ENCODE results near the gene TRIM13. TPM values are rescaled to one million over a fixed set of nuclear protein-coding genes. Genes with fewer than 3 reads are reported as not detected.
"Not testable (repeated sequence)": the region's sequence is repeated elsewhere in the genome, so short reads cannot be mapped to it uniquely, and the experiment has no call there.

The TRIM13 gene
- polyA plus RNA-seq, 1 of the 3 experiments (the other 2 are of a cell fraction): 8.3 TPM

DNA sequence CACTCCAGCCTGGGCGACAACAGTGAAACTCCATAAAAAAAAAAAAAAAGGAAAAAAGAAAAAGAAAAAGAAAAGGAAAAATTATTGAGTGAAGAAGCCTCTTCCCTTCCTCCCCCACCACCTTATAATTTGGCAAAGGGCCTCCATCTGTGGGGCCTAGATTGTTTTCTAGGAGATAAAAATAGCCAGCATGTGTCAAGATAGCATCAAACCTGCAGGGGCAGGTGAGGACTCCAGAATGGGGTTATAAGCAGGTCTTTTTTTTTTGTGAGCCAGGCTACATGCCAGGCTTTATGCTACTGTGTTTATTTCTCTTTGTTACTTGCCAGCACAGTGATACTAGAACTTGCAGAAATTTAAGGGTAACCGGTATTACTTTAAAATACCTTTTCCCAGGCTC lies 11.7 kb upstream of the TRIM13 start (continued):
- TF ChIP-seq TAF1 (IDR thresholded peaks at IDR 0.05; ENCODE audit: borderline replicate concordance, low read depth, low read length): no peak
- no peak for TF ChIP-seq NRF1 (IDR thresholded peaks at IDR 0.05; ENCODE audit: low read depth, low read length)
- no peak for TF ChIP-seq EP300 (IDR thresholded peaks at IDR 0.05; ENCODE audit: borderline replicate concordance in 1 of 2, low read depth in 1 of 2, low read length in 1 of 2)
- no peak for TF ChIP-seq EZH2phosphoT487 (IDR thresholded peaks at IDR 0.05; ENCODE audit: borderline replicate concordance, low read depth)
- no peak for TF ChIP-seq GATA2 (CRISPR knock-in tag; IDR thresholded peaks at IDR 0.05)
- no peak for TF ChIP-seq TEAD4 (IDR thresholded peaks at IDR 0.05; ENCODE audit: borderline replicate concordance, insufficient read depth)

DNA sequence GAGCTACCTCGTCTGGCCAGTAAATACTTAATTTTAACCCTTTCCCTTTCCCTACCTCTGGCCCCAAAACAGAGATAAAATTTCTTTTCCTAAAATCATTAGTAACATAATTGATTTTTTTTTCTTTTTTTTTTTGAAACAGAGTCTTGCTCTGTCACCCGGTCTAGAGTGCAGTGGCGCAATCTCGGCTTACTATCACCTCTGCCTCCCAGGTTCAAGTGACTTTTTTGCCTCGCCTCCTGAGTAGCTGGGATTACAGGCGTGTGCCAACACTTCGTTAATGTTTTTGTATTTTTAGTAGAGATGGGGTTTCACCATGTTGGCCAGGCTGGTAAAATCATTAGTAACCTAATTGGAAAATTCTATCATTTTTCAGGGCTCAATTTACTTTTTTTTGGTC lies 10.4 kb upstream of the TRIM13 start:
- H3F3A ChIP-seq (replicated peaks; ENCODE audit: insufficient read depth): no peaks in the 10 kb centered on the region
- no peak overlapping the region for H3K27ac ChIP-seq (ENCODE audit: low read depth in 2 of 2, low read length in 1 of 2)
- DNase-seq: no peak
- H3K9me2 ChIP-seq: no peaks in the 10 kb centered on the region
- 93% methylated on average over 7 of the region's 7 CpGs for WGBS (ENCODE audit: low lambda C conversion rate)
- ChIA-PET CTCF (interaction anchor here (1.7 to 1.9 kb wide), 2 partner anchors 9 to 11 kb away, joined by 5 to 9 read pairs; no protein-coding TSS in a partner anchor), POLR2A (no interaction called here)
- H3K4me2 ChIP-seq: no peak overlapping the region
- H2AFZ ChIP-seq (ENCODE audit: low read depth): no peak overlapping the region
- TF ChIP-seq RAD21 (IDR thresholded peaks at IDR 0.05; ENCODE audit: low read length) (no peak), GABPA (IDR thresholded peaks at IDR 0.05; ENCODE audit: low read depth) (no peak), FOXJ3 (CRISPR knock-in tag; IDR thresholded peaks at IDR 0.05) (no peak), MXI1 (IDR thresholded peaks at IDR 0.05; ENCODE audit: low read depth, low read length) (no peak)
- TF ChIP-seq, protein P1, sequence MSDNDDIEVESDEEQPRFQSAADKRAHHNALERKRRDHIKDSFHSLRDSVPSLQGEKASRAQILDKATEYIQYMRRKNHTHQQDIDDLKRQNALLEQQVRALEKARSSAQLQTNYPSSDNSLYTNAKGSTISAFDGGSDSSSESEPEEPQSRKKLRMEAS (IDR thresholded peaks at IDR 0.05; ENCODE audit: low read depth): no peak
- no peaks in the 10 kb centered on the region for H3K79me2 ChIP-seq (ENCODE audit: insufficient read depth)
- no peak overlapping the region for H3K9ac ChIP-seq
- H3K36me3 ChIP-seq (replicated peaks in 1 of 2; ENCODE audit: control insufficient read depth in 1 of 2, insufficient read depth in 2 of 2, low read length in 1 of 2): peaks cover 0 to 4% of the 10 kb centered on the region in 2 experiments
- H3K4me3 ChIP-seq (ENCODE audit: low read depth in 2 of 2, low read length in 1 of 2): no peak overlapping the region
- no peaks in the 10 kb centered on the region; a peak in 1 of 4 replicates for H3K4me1 ChIP-seq (ENCODE audit: control insufficient read depth in 1 of 2, insufficient read depth in 2 of 2, low read depth in 1 of 2, low read length in 1 of 2)
- no peaks in the 10 kb centered on the region for H3K9me3 ChIP-seq
- no peaks in the 10 kb centered on the region for H3K27me3 ChIP-seq (ENCODE audit: insufficient read depth)
- no peaks in the 10 kb centered on the region for H4K20me1 ChIP-seq (ENCODE audit: insufficient read depth)

DNA sequence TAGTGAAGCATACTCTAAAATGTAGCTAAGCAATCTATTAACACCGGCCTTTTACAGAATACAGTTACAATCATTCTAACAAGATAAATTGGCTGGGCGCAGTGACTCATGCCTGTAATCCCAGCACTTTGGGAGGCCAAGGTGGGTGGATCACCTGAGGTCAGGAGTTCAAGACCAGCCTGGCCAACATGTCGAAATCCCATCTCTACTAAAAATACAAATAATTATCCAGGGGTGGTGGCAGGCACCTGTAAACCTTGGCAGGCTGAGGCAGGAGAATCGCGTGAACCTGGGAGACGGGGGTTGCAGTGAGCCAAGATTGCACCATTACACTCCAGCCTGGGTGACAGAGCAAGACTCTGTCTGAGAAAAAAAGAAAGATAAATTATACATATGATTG lies 6.2 kb upstream of the TRIM13 start:
- CTCF ChIA-PET: interaction anchor here (4.2 kb wide), 1 partner anchor 14 kb away, joined by 27 read pairs; no protein-coding TSS in a partner anchor
- H3K36me3 ChIP-seq (replicated peaks in 1 of 2; ENCODE audit: control insufficient read depth in 1 of 2, insufficient read depth in 2 of 2, low read length in 1 of 2); H3K9me3 ChIP-seq; H3K9me2 ChIP-seq; H3K4me1 ChIP-seq (ENCODE audit: control insufficient read depth in 1 of 2, insufficient read depth in 2 of 2, low read depth in 1 of 2, low read length in 1 of 2); H3F3A ChIP-seq (replicated peaks; ENCODE audit: insufficient read depth); H4K20me1 ChIP-seq (ENCODE audit: insufficient read depth); H3K4me3 ChIP-seq (ENCODE audit: low read depth in 2 of 2, low read length in 1 of 2); H3K27ac ChIP-seq (ENCODE audit: low read depth in 2 of 2, low read length in 1 of 2); H2AFZ ChIP-seq (ENCODE audit: low read depth); POLR2A ChIA-PET; H3K79me2 ChIP-seq (ENCODE audit: insufficient read depth); H3K9ac ChIP-seq; H3K4me2 ChIP-seq; DNase-seq; H3K27me3 ChIP-seq (ENCODE audit: insufficient read depth): not testable (repeated sequence)
- 100% methylated on average over 6 of the region's 6 CpGs for WGBS (ENCODE audit: low lambda C conversion rate)

Data from SK-N-SH (cell line).